Measurements from ENCODE around the gene CBLN2. TPM values are rescaled to one million over a fixed set of nuclear protein-coding genes. Genes with fewer than 3 reads are reported as not detected.

Gene CBLN2
- total RNA-seq: under 0.01 TPM in 1 of 2 replicates, not detected in the other

GRCh38 chr18:72544092-72544886 is at the start of gene CBLN2:
CBLN2 (minus strand) TSS chr18:72544342; CDS start chr18:72542160, 2,182 bp downstream.
- Histone ChIP-seq H3K4me2 (ENCODE audit: insufficient read depth, low read length) (peak within 1 kb of the TSS; percentile 28), H3K9me3 (ENCODE audit: low read depth, low read length) (no peaks in the 10 kb centered on the region), H3K27ac (ENCODE audit: low read depth, low read length) (no peak within 1 kb of the TSS), H3K4me1 (ENCODE audit: insufficient read depth, low read length) (no peaks in the 10 kb centered on the region), H3K4me3 (ENCODE audit: insufficient read depth, low read length) (no peak within 1 kb of the TSS), H3K27me3 (ENCODE audit: insufficient read depth, low read length) (peaks cover 25% of the 10 kb centered on the region), H2AFZ (ENCODE audit: low read length) (no peak within 1 kb of the TSS), H3K79me2 (ENCODE audit: insufficient read depth, low read length) (no peaks in the 10 kb centered on the region), H4K20me1 (ENCODE audit: insufficient read depth, low read length) (no peaks in the 10 kb centered on the region), H3K36me3 (ENCODE audit: insufficient read depth, low read length) (no peaks in the 10 kb centered on the region)
- peak; percentile 41 for TF ChIP-seq CTCF (IDR thresholded peaks at IDR 0.05; ENCODE audit: extremely low read depth, low read depth, low read length)
- DNase-seq (ENCODE audit: insufficient read length, low spot score, missing footprints): peak; percentile 98

GRCh38 chr18:72588360-72588759 is 44.2 kb upstream of the CBLN2 start:
- no peak overlapping the region for H3K4me3 ChIP-seq (ENCODE audit: insufficient read depth, low read length)
- DNase-seq (ENCODE audit: insufficient read length, low spot score, missing footprints): no peak
- H3K27ac ChIP-seq (ENCODE audit: low read depth, low read length): no peak overlapping the region
- no peaks in the 10 kb centered on the region for H3K9me3 ChIP-seq (ENCODE audit: low read depth, low read length)
- no peaks in the 10 kb centered on the region for H3K4me1 ChIP-seq (ENCODE audit: insufficient read depth, low read length)
- H3K79me2 ChIP-seq (ENCODE audit: insufficient read depth, low read length): no peaks in the 10 kb centered on the region
- no peak for TF ChIP-seq CTCF (IDR thresholded peaks at IDR 0.05; ENCODE audit: extremely low read depth, low read depth, low read length)
- no peaks in the 10 kb centered on the region for H3K36me3 ChIP-seq (ENCODE audit: insufficient read depth, low read length)
- H3K27me3 ChIP-seq (ENCODE audit: insufficient read depth, low read length): no peaks in the 10 kb centered on the region
- no peak overlapping the region for H3K4me2 ChIP-seq (ENCODE audit: insufficient read depth, low read length)
- H2AFZ ChIP-seq (ENCODE audit: low read length): no peak overlapping the region
- H4K20me1 ChIP-seq (ENCODE audit: insufficient read depth, low read length): no peaks in the 10 kb centered on the region

- no peak for TF ChIP-seq CTCF (IDR thresholded peaks at IDR 0.05; ENCODE audit: extremely low read depth, low read depth, low read length)
- H3K4me2 ChIP-seq (ENCODE audit: insufficient read depth, low read length): no peak overlapping the region
- H3K4me1 ChIP-seq (ENCODE audit: insufficient read depth, low read length): no peaks in the 10 kb centered on the region
- H3K36me3 ChIP-seq (ENCODE audit: insufficient read depth, low read length): no peaks in the 10 kb centered on the region
- H3K27ac ChIP-seq (ENCODE audit: low read depth, low read length): no peak overlapping the region
- H3K79me2 ChIP-seq (ENCODE audit: insufficient read depth, low read length): no peaks in the 10 kb centered on the region
- H2AFZ ChIP-seq (ENCODE audit: low read length): no peak overlapping the region
- H3K9me3 ChIP-seq (ENCODE audit: low read depth, low read length): no peaks in the 10 kb centered on the region
- no peak overlapping the region for H3K4me3 ChIP-seq (ENCODE audit: insufficient read depth, low read length)
- no peaks in the 10 kb centered on the region for H3K27me3 ChIP-seq (ENCODE audit: insufficient read depth, low read length)
- H4K20me1 ChIP-seq (ENCODE audit: insufficient read depth, low read length): no peaks in the 10 kb centered on the region
- DNase-seq (ENCODE audit: insufficient read length, low spot score, missing footprints): no peak
Observed at GRCh38 chr18:72584787-72585186, 40.6 kb upstream of the CBLN2 start.

GRCh38 chr18:72581976-72582375 is 37.8 kb upstream of the CBLN2 start:
- H3K4me1 ChIP-seq (ENCODE audit: insufficient read depth, low read length): no peaks in the 10 kb centered on the region
- H3K27ac ChIP-seq (ENCODE audit: low read depth, low read length): no peak overlapping the region
- no peak overlapping the region for H3K4me2 ChIP-seq (ENCODE audit: insufficient read depth, low read length)
- TF ChIP-seq CTCF (IDR thresholded peaks at IDR 0.05; ENCODE audit: extremely low read depth, low read depth, low read length): no peak
- no peaks in the 10 kb centered on the region for H4K20me1 ChIP-seq (ENCODE audit: insufficient read depth, low read length)
- no peaks in the 10 kb centered on the region for H3K9me3 ChIP-seq (ENCODE audit: low read depth, low read length)
- no peaks in the 10 kb centered on the region for H3K79me2 ChIP-seq (ENCODE audit: insufficient read depth, low read length)
- H2AFZ ChIP-seq (ENCODE audit: low read length): no peak overlapping the region
- no peaks in the 10 kb centered on the region for H3K27me3 ChIP-seq (ENCODE audit: insufficient read depth, low read length)
- DNase-seq (ENCODE audit: insufficient read length, low spot score, missing footprints): no peak
- no peak overlapping the region for H3K4me3 ChIP-seq (ENCODE audit: insufficient read depth, low read length)
- no peaks in the 10 kb centered on the region for H3K36me3 ChIP-seq (ENCODE audit: insufficient read depth, low read length)
